ENCODE measurements around the gene TIMMDC1.
"Not testable (repeated sequence)": the region's sequence is repeated elsewhere in the genome, so short reads cannot be mapped to it uniquely, and the experiment has no call there.

Gene TIMMDC1

GRCh38 chr3:119555929-119556328 lies 57.6 kb downstream of the TIMMDC1 start:
- H3K36me3 ChIP-seq (ENCODE audit: insufficient read depth, low read length): no peaks in the 10 kb centered on the region
- no peak overlapping the region for H3K9ac ChIP-seq (ENCODE audit: low read depth, low read length)
- no peaks in the 10 kb centered on the region for H3K9me3 ChIP-seq (ENCODE audit: control insufficient read depth, insufficient read depth, low read length)
- H3K4me1 ChIP-seq (ENCODE audit: insufficient read depth, low read length): no peaks in the 10 kb centered on the region

GRCh38 chr3:119557192-119557876 lies 59.0 kb downstream of the TIMMDC1 start:
- Histone ChIP-seq H3K9me3 (ENCODE audit: control insufficient read depth, insufficient read depth, low read length) (no peaks in the 10 kb centered on the region), H3K36me3 (ENCODE audit: insufficient read depth, low read length) (no peaks in the 10 kb centered on the region), H3K9ac (ENCODE audit: low read depth, low read length) (no peak overlapping the region), H3K4me1 (ENCODE audit: insufficient read depth, low read length) (0 out of 2 replicates have a peak, but pooled peaks cover under 1% of the 10 kb centered on the region)

- H3K9ac ChIP-seq (ENCODE audit: low read depth, low read length): no peak overlapping the region
These were observed 59.5 kb downstream of the TIMMDC1 start for GRCh38 chr3:119557877-119558269.

GRCh38 chr3:119558626-119559317 lies 60.4 kb downstream of the TIMMDC1 start:
- no peaks in the 10 kb centered on the region for H3K9me3 ChIP-seq (ENCODE audit: control insufficient read depth, insufficient read depth, low read length)
- H3K4me1 ChIP-seq (ENCODE audit: insufficient read depth, low read length): 0 out of 2 replicates have a peak, but pooled peaks cover 6% of the 10 kb centered on the region
- no peaks in the 10 kb centered on the region for H3K36me3 ChIP-seq (ENCODE audit: insufficient read depth, low read length)
- no peak overlapping the region for H3K9ac ChIP-seq (ENCODE audit: low read depth, low read length)

More at GRCh38 chr3:119557877-119558269, 59.5 kb downstream of the TIMMDC1 start:
- Histone ChIP-seq H3K36me3 (ENCODE audit: insufficient read depth, low read length) (no peaks in the 10 kb centered on the region), H3K4me1 (ENCODE audit: insufficient read depth, low read length) (0 out of 2 replicates have a peak, but pooled peaks cover 6% of the 10 kb centered on the region), H3K9me3 (ENCODE audit: control insufficient read depth, insufficient read depth, low read length) (no peaks in the 10 kb centered on the region)

GRCh38 chr3:119559441-119559963 lies 61.2 kb downstream of the TIMMDC1 start, which contains the start of gene CD80:
CD80 (minus strand) TSS chr3:119559614; CDS start chr3:119557728, 1,886 bp downstream.
- H3K36me3 ChIP-seq (ENCODE audit: insufficient read depth, low read length): no peaks in the 10 kb centered on the region
- no peaks in the 10 kb centered on the region for H3K9me3 ChIP-seq (ENCODE audit: control insufficient read depth, insufficient read depth, low read length)
- H3K4me1 ChIP-seq (ENCODE audit: insufficient read depth, low read length): 0 out of 2 replicates have a peak, but pooled peaks cover 6% of the 10 kb centered on the region
- no peak within 1 kb of the TSS for H3K9ac ChIP-seq (ENCODE audit: low read depth, low read length)

GRCh38 chr3:119560160-119560559 lies 61.8 kb downstream of the TIMMDC1 start:
- H3K9me3 ChIP-seq (ENCODE audit: control insufficient read depth, insufficient read depth, low read length): no peaks in the 10 kb centered on the region
- H3K4me1 ChIP-seq (ENCODE audit: insufficient read depth, low read length): 0 out of 2 replicates have a peak, but pooled peaks cover 6% of the 10 kb centered on the region
- H3K36me3 ChIP-seq (ENCODE audit: insufficient read depth, low read length): no peaks in the 10 kb centered on the region
- H3K9ac ChIP-seq (ENCODE audit: low read depth, low read length): no peak overlapping the region

GRCh38 chr3:119562307-119562961 lies 64.1 kb downstream of the TIMMDC1 start:
- Histone ChIP-seq H3K9ac (ENCODE audit: low read depth, low read length) (no peak overlapping the region), H3K9me3 (ENCODE audit: control insufficient read depth, insufficient read depth, low read length) (no peaks in the 10 kb centered on the region), H3K36me3 (ENCODE audit: insufficient read depth, low read length) (no peaks in the 10 kb centered on the region), H3K4me1 (ENCODE audit: insufficient read depth, low read length) (0 out of 2 replicates have a peak, but pooled peaks cover 6% of the 10 kb centered on the region)

GRCh38 chr3:119563334-119563733 lies 65.0 kb downstream of the TIMMDC1 start:
- not testable (repeated sequence) for H3K9me3 ChIP-seq (ENCODE audit: control insufficient read depth, insufficient read depth, low read length); H3K4me1 ChIP-seq (ENCODE audit: insufficient read depth, low read length); H3K9ac ChIP-seq (ENCODE audit: low read depth, low read length); H3K36me3 ChIP-seq (ENCODE audit: insufficient read depth, low read length)

GRCh38 chr3:119569156-119569555 lies 70.8 kb downstream of the TIMMDC1 start:
- H3K36me3 ChIP-seq (ENCODE audit: insufficient read depth, low read length): no peaks in the 10 kb centered on the region
- H3K9ac ChIP-seq (ENCODE audit: low read depth, low read length): no peak overlapping the region
- H3K4me1 ChIP-seq (ENCODE audit: insufficient read depth, low read length): no peaks in the 10 kb centered on the region
- H3K9me3 ChIP-seq (ENCODE audit: control insufficient read depth, insufficient read depth, low read length): no peaks in the 10 kb centered on the region

GRCh38 chr3:119570229-119570628 lies 71.9 kb downstream of the TIMMDC1 start:
- Histone ChIP-seq H3K9ac (ENCODE audit: low read depth, low read length) (no peak overlapping the region), H3K36me3 (ENCODE audit: insufficient read depth, low read length) (no peaks in the 10 kb centered on the region), H3K9me3 (ENCODE audit: control insufficient read depth, insufficient read depth, low read length) (no peaks in the 10 kb centered on the region), H3K4me1 (ENCODE audit: insufficient read depth, low read length) (no peaks in the 10 kb centered on the region)

GRCh38 chr3:119571230-119571629 lies 72.9 kb downstream of the TIMMDC1 start:
- no peak overlapping the region for H3K9ac ChIP-seq (ENCODE audit: low read depth, low read length)
- no peaks in the 10 kb centered on the region for H3K9me3 ChIP-seq (ENCODE audit: control insufficient read depth, insufficient read depth, low read length)
- H3K4me1 ChIP-seq (ENCODE audit: insufficient read depth, low read length): no peaks in the 10 kb centered on the region
- H3K36me3 ChIP-seq (ENCODE audit: insufficient read depth, low read length): no peaks in the 10 kb centered on the region

- no peaks in the 10 kb centered on the region for H3K9me3 ChIP-seq (ENCODE audit: control insufficient read depth, insufficient read depth, low read length)
- H3K9ac ChIP-seq (ENCODE audit: low read depth, low read length): no peak overlapping the region
- no peaks in the 10 kb centered on the region for H3K36me3 ChIP-seq (ENCODE audit: insufficient read depth, low read length)
- no peaks in the 10 kb centered on the region for H3K4me1 ChIP-seq (ENCODE audit: insufficient read depth, low read length)
These were observed 73.3 kb downstream of the TIMMDC1 start for GRCh38 chr3:119571688-119572087.

Data from ES-I3 (cell line).